ENCODE results near the gene KCTD19.

KCTD19 gene

DNA sequence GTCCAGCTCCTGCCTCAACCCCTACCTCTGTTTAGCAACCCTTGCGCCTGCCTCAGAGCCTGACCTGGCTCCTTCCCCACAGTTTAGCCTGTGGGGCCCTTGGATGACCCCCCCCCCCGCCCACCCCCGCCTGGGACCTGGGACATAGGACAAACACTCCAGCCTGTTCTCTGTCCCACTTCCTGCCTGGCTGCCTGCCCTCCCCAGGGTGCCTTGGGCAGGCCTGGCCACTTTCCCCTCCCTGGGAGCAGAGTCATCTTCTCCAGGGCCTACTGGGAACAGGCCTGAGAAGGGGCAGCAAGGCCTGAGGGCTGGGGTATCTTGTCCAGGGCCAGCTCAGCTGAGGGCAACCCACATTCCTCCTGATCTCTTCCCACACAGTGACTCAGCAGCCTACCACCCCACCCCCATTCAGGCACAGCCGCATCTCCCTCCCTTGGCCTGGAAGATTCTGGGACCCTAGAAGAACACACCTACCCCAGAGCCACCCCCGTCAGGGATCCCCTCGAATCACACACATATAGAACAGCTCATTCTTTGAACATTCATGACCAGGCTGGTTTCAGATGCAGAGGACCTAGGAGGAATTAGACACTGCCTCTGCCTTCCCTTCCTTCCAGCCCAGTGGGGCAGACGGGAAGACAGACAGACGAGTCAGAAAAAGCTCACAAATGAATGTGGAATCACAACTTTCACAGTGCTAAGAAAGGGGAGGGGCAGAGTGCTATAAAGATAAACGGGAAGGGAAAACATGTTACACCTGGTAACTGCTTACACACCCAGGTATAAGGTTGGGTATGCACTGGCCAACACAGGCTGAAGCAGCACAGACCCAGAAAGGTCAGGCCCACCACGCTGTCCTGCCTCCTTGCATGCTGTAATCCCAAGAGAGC is 85.3 kb downstream of the KCTD19 start:
- DNase-seq = no peak

DNA sequence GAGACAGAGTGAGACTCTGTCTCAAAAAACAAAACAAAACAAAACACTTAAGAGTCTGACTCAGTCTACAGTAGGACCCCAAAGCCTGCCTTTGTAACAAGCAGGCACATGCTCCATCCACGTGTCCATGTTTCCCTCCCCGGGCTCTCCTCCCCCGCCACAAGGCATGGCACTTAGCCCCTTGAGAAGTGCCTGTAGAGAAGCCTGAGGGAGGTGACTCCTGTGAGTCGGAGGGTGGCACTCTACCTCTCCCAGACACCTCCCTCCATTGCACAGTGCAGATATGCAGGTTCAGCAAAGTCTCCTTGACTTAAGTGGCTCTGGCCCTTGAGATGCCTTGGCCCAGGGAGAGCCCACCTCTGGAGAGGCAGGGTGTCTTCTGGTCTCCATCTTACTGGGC is 86.0 kb downstream of the KCTD19 start:
- no peak for DNase-seq

Measured in stimulated activated CD8-positive, alpha-beta memory T cell treated with anti-CD3 and anti-CD28 coated beads, Interleukin-4, amount 100 ng/mL, for 48 hours (primary cell).